ENCODE results near the gene SUGCT. TPM values are rescaled to one million over a fixed set of nuclear protein-coding genes. Genes with fewer than 3 reads are reported as not detected.

SUGCT gene
- total and polyA plus RNA-seq, 12 donors, result 8.4 to 96.4 (median 25.5) TPM

- WGBS, 4 donors, result 91 to 95% (median 94%) methylated on average over 2 of the region's 2 CpGs
- Histone ChIP-seq H3K36me3 (replicated peaks in 1 of 2) (no peaks in the 10 kb centered on the region), H3K27ac (no peak overlapping the region), H3K4me1 (replicated peaks in 1 of 2) (peaks cover 9 to 12% of the 10 kb centered on the region in 2 donors), H3K9me3 (replicated peaks in 1 of 3) (no peaks in the 10 kb centered on the region), H3K4me3 (no peak overlapping the region), H3K27me3 (no peaks in the 10 kb centered on the region)
- intact Hi-C loops (cut with DNase I), result no loop called here
- TF ChIP-seq CTCF (IDR thresholded peaks at IDR 0.05), result no peak
- TF ChIP-seq POLR2A (IDR thresholded peaks at IDR 0.05), result no peak
- DNase-seq, result no peak
Measured at GRCh38 chr7:40656349-40656748, 521.5 kb downstream of the SUGCT start.

GRCh38 chr7:40658729-40659128, 523.9 kb downstream of the SUGCT start:
- H3K4me3 ChIP-seq, result no peak overlapping the region
- intact Hi-C loops (cut with DNase I), result no loop called here
- H3K27me3 ChIP-seq, result no peaks in the 10 kb centered on the region
- H3K9me3 ChIP-seq (replicated peaks in 1 of 3), result no peaks in the 10 kb centered on the region
- TF ChIP-seq CTCF (IDR thresholded peaks at IDR 0.05), result no peak
- no peak for TF ChIP-seq POLR2A (IDR thresholded peaks at IDR 0.05)
- WGBS, 4 donors, result 69 to 96% (median 85%) methylated on average over 1 to 2 of the region's 2 CpGs
- DNase-seq, result no peak
- peak overlapping the region in 2 of 5 donors; percentile 28 to 48 for H3K27ac ChIP-seq
- H3K36me3 ChIP-seq (replicated peaks in 1 of 2), result no peaks in the 10 kb centered on the region
- peaks cover 12 to 14% of the 10 kb centered on the region in 2 donors for H3K4me1 ChIP-seq (replicated peaks in 1 of 2)

GRCh38 chr7:40659231-40659630, 524.4 kb downstream of the SUGCT start:
- no peaks in the 10 kb centered on the region for H3K9me3 ChIP-seq (replicated peaks in 1 of 3)
- H3K4me3 ChIP-seq, result no peak overlapping the region
- H3K4me1 ChIP-seq (replicated peaks in 1 of 2), result peaks cover 12 to 14% of the 10 kb centered on the region in 2 donors
- TF ChIP-seq CTCF (IDR thresholded peaks at IDR 0.05) (no peak), POLR2A (IDR thresholded peaks at IDR 0.05) (peak in 1 of 2 donors; percentile 24)
- no peaks in the 10 kb centered on the region for H3K36me3 ChIP-seq (replicated peaks in 1 of 2)
- WGBS, 4 donors, result 13 to 46% (median 27%) methylated on average over 2 of the region's 2 CpGs
- intact Hi-C loops (cut with DNase I), result no loop called here
- peak overlapping the region in 2 of 5 donors; percentile 28 to 61 for H3K27ac ChIP-seq
- no peaks in the 10 kb centered on the region for H3K27me3 ChIP-seq
- peak; percentile 70 to 91 (median 85) for DNase-seq

GRCh38 chr7:40673285-40673684, 538.5 kb downstream of the SUGCT start:
- no peaks in the 10 kb centered on the region for H3K36me3 ChIP-seq (replicated peaks in 1 of 2)
- H3K27me3 ChIP-seq, result no peaks in the 10 kb centered on the region
- TF ChIP-seq CTCF (IDR thresholded peaks at IDR 0.05) (no peak), POLR2A (IDR thresholded peaks at IDR 0.05) (no peak)
- no peaks in the 10 kb centered on the region for H3K9me3 ChIP-seq (replicated peaks in 1 of 3)
- H3K4me3 ChIP-seq, result no peak overlapping the region
- intact Hi-C loops (cut with DNase I), result no loop called here
- DNase-seq, result no peak
- H3K4me1 ChIP-seq (replicated peaks in 1 of 2), result no peaks in the 10 kb centered on the region
- H3K27ac ChIP-seq, result no peak overlapping the region
- 61 to 75% (median 68%) methylated on average over 2 of the region's 2 CpGs for WGBS, 4 donors
